Measurements from ENCODE around the gene IGF1.

GRCh38 chr12:102508052-102508451 lies 27.7 kb upstream of the IGF1 start:
- TF ChIP-seq POLR2A (IDR thresholded peaks at IDR 0.05): no peak
- TF ChIP-seq, protein P1, sequence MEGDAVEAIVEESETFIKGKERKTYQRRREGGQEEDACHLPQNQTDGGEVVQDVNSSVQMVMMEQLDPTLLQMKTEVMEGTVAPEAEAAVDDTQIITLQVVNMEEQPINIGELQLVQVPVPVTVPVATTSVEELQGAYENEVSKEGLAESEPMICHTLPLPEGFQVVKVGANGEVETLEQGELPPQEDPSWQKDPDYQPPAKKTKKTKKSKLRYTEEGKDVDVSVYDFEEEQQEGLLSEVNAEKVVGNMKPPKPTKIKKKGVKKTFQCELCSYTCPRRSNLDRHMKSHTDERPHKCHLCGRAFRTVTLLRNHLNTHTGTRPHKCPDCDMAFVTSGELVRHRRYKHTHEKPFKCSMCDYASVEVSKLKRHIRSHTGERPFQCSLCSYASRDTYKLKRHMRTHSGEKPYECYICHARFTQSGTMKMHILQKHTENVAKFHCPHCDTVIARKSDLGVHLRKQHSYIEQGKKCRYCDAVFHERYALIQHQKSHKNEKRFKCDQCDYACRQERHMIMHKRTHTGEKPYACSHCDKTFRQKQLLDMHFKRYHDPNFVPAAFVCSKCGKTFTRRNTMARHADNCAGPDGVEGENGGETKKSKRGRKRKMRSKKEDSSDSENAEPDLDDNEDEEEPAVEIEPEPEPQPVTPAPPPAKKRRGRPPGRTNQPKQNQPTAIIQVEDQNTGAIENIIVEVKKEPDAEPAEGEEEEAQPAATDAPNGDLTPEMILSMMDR (IDR thresholded peaks at IDR 0.05): no peak
